AG09319 (cell line): ENCODE measurements around the gene FCER1G.

ENCODE experiments used
- DNase-seq: peaks from one replicate; pipeline ENCODE4 v3.0.0-alpha.2; 2010; ENCODE audit warnings: low read depth; ENCODE audit errors: extremely low read depth
- CTCF ChIP-seq: IDR thresholded peaks from 2 replicates; pipeline ENCODE4 v1.5.1; 2011; ENCODE audit warnings: low read depth, mild to moderate bottlenecking, inconsistent platforms, low read length, moderate library complexity

FCER1G gene

GRCh38 chr1:161193561-161194235, 21.4 kb upstream of the FCER1G start:
- DNase-seq: no peak
- TF ChIP-seq CTCF: no peak

GRCh38 chr1:161195171-161195570, 19.9 kb upstream of the FCER1G start:
- no peak for DNase-seq
- no peak for TF ChIP-seq CTCF

GRCh38 chr1:161196111-161196510, 19.0 kb upstream of the FCER1G start:
- no peak for DNase-seq
- no peak for TF ChIP-seq CTCF

- DNase-seq: peak; percentile 78
Observed at GRCh38 chr1:161196521-161197451, 18.3 kb upstream of the FCER1G start.

GRCh38 chr1:161197560-161198193, 17.4 kb upstream of the FCER1G start:
- no peak for DNase-seq
- TF ChIP-seq CTCF: no peak

More at GRCh38 chr1:161196521-161197451, 18.3 kb upstream of the FCER1G start:
- TF ChIP-seq CTCF: no peak

- no peak for DNase-seq
- peak; percentile 13 for TF ChIP-seq CTCF
Observed at GRCh38 chr1:161198194-161198896, 16.8 kb upstream of the FCER1G start.
